Epithelial cell of proximal tubule (primary cell): ENCODE measurements around the gene GATAD2B. TPM values are rescaled to one million over a fixed set of nuclear protein-coding genes. Genes with fewer than 3 reads are reported as not detected.

Source experiments
- DNase-seq: peaks from one replicate; pipeline ENCODE4 v3.0.0-alpha.2; 2011; ENCODE audit warnings: low read depth
- H3K4me3 ChIP-seq: 2 replicates; pipeline ENCODE4 v1.5.1; 2011; ENCODE audit warnings: low read depth, mild to moderate bottlenecking, low read length
- CTCF ChIP-seq: conservative IDR thresholded peaks from 2 replicates; pipeline ENCODE4 v1.5.1; 2012; ENCODE audit warnings: low read depth, mild to moderate bottlenecking, low read length
- total RNA-seq: library from RNA; depleted of rRNA; stranded (reverse); fragments of >200 nt; gene quantifications from 2 replicates; pipeline ENCODE4 v1.2.3, GENCODE V29; 2015

The GATAD2B gene
- total RNA-seq, 1 donor from 2014 or later, result 6.8 TPM

- no peak for DNase-seq
- TF ChIP-seq CTCF, result no peak
- no peak overlapping the region for H3K4me3 ChIP-seq
These were observed 122.3 kb downstream of the GATAD2B start for GRCh38 chr1:153800516-153800915.

GRCh38 chr1:153799566-153800465, 123.0 kb downstream of the GATAD2B start:
- TF ChIP-seq CTCF, result no peak
- no peak overlapping the region for H3K4me3 ChIP-seq
- DNase-seq, result no peak

GRCh38 chr1:153799016-153799415, 123.8 kb downstream of the GATAD2B start:
- H3K4me3 ChIP-seq, result no peak overlapping the region

GRCh38 chr1:153798468-153798780, 124.3 kb downstream of the GATAD2B start:
- DNase-seq, result no peak
- no peak overlapping the region for H3K4me3 ChIP-seq
- TF ChIP-seq CTCF, result no peak

More at GRCh38 chr1:153799016-153799415, 123.8 kb downstream of the GATAD2B start:
- no peak for DNase-seq
- no peak for TF ChIP-seq CTCF

GRCh38 chr1:153796786-153797659, 125.7 kb downstream of the GATAD2B start:
- peak; percentile 82 for TF ChIP-seq CTCF
- no peak for DNase-seq
- no peak overlapping the region for H3K4me3 ChIP-seq

- no peak overlapping the region for H3K4me3 ChIP-seq
- DNase-seq, result no peak
- no peak for TF ChIP-seq CTCF
These were observed 126.6 kb downstream of the GATAD2B start for GRCh38 chr1:153795934-153796785.
